Activated naive CD8-positive, alpha-beta T cell treated with anti-CD3 and anti-CD28 coated beads for 36 hours (primary cell): ENCODE results near the gene MRGPRG. TPM values are rescaled to one million over a fixed set of nuclear protein-coding genes. Genes with fewer than 3 reads are reported as not detected.
"Not testable (repeated sequence)": the region's sequence is repeated elsewhere in the genome, so short reads cannot be mapped to it uniquely, and the experiment has no call there.

ENCODE experiments used
- DNase-seq: peaks from one replicate; pipeline ENCODE4 v3.0.0; 2021
- H3K27ac Mint-ChIP-seq: one replicate; pipeline ENCODE4 v1.8.0; 2022; ENCODE audit warnings: mild to moderate bottlenecking, moderate library complexity, mixed read lengths
- H3K27me3 Mint-ChIP-seq: one replicate; pipeline ENCODE4 v1.8.0; 2022; ENCODE audit warnings: mild to moderate bottlenecking, mixed read lengths
- H3K36me3 Mint-ChIP-seq: one replicate; pipeline ENCODE4 v1.8.0; 2021; ENCODE audit warnings: mild to moderate bottlenecking, mixed read lengths
- H3K4me1 Mint-ChIP-seq: one replicate; pipeline ENCODE4 v1.8.0; 2021; ENCODE audit warnings: mixed read lengths
- H3K4me3 Mint-ChIP-seq: one replicate; pipeline ENCODE4 v1.8.0; 2022; ENCODE audit warnings: mild to moderate bottlenecking, moderate library complexity, mixed read lengths
- H3K9me3 Mint-ChIP-seq: one replicate; pipeline ENCODE4 v1.8.0; 2022; ENCODE audit warnings: mixed read lengths
- total RNA-seq, 2 experiments: library from RNA; stranded (reverse); gene quantifications; one replicate each; pipeline ENCODE4 v1.2.3, GENCODE V29; 2021

Gene MRGPRG
- total RNA-seq, 2 experiments from 2014 or later, result not detected

GRCh38 chr11:3182462-3182852, 36.2 kb downstream of the MRGPRG start:
- H3K27me3 Mint-ChIP-seq, result no peaks in the 10 kb centered on the region
- no peaks in the 10 kb centered on the region for H3K36me3 Mint-ChIP-seq
- H3K4me3 Mint-ChIP-seq, result no peak overlapping the region
- no peak overlapping the region for H3K27ac Mint-ChIP-seq
- peaks cover 2% of the 10 kb centered on the region for H3K9me3 Mint-ChIP-seq
- DNase-seq, result no peak
- no peaks in the 10 kb centered on the region for H3K4me1 Mint-ChIP-seq

GRCh38 chr11:3181725-3182461, 36.7 kb downstream of the MRGPRG start:
- Mint-ChIP-seq H3K36me3 (no peaks in the 10 kb centered on the region), H3K4me3 (no peak overlapping the region), H3K27ac (no peak overlapping the region), H3K27me3 (no peaks in the 10 kb centered on the region), H3K9me3 (peaks cover 2% of the 10 kb centered on the region), H3K4me1 (no peaks in the 10 kb centered on the region)
- DNase-seq, result no peak

- Mint-ChIP-seq H3K4me1 (no peaks in the 10 kb centered on the region), H3K27me3 (no peaks in the 10 kb centered on the region), H3K36me3 (no peaks in the 10 kb centered on the region), H3K9me3 (peaks cover 7% of the 10 kb centered on the region), H3K27ac (no peak overlapping the region), H3K4me3 (no peak overlapping the region)
- DNase-seq, result no peak
Observed at GRCh38 chr11:3180869-3181268, 37.7 kb downstream of the MRGPRG start.

- Mint-ChIP-seq H3K4me1 (no peaks in the 10 kb centered on the region), H3K27me3 (no peaks in the 10 kb centered on the region), H3K27ac (no peak overlapping the region), H3K36me3 (no peaks in the 10 kb centered on the region), H3K9me3 (peaks cover 10% of the 10 kb centered on the region), H3K4me3 (no peak overlapping the region)
- no peak for DNase-seq
Observed at GRCh38 chr11:3178349-3178748, 40.3 kb downstream of the MRGPRG start.

GRCh38 chr11:3177931-3178330, 40.7 kb downstream of the MRGPRG start:
- no peaks in the 10 kb centered on the region for H3K27me3 Mint-ChIP-seq
- peaks cover 10% of the 10 kb centered on the region for H3K9me3 Mint-ChIP-seq
- H3K4me3 Mint-ChIP-seq, result no peak overlapping the region
- no peaks in the 10 kb centered on the region for H3K4me1 Mint-ChIP-seq
- no peaks in the 10 kb centered on the region for H3K36me3 Mint-ChIP-seq
- H3K27ac Mint-ChIP-seq, result no peak overlapping the region
- DNase-seq, result no peak

GRCh38 chr11:3176487-3176886, 42.1 kb downstream of the MRGPRG start:
- H3K36me3 Mint-ChIP-seq, result no peaks in the 10 kb centered on the region
- no peaks in the 10 kb centered on the region for H3K27me3 Mint-ChIP-seq
- H3K4me1 Mint-ChIP-seq, result peaks cover 7% of the 10 kb centered on the region
- peaks cover 10% of the 10 kb centered on the region for H3K9me3 Mint-ChIP-seq
- no peak overlapping the region for H3K4me3 Mint-ChIP-seq
- H3K27ac Mint-ChIP-seq, result no peak overlapping the region
- no peak for DNase-seq

- Mint-ChIP-seq H3K4me3 (no peak overlapping the region), H3K9me3 (peaks cover 10% of the 10 kb centered on the region), H3K4me1 (peaks cover 8% of the 10 kb centered on the region), H3K27me3 (no peaks in the 10 kb centered on the region), H3K36me3 (no peaks in the 10 kb centered on the region), H3K27ac (no peak overlapping the region)
- no peak for DNase-seq
Observed at GRCh38 chr11:3175194-3175593, 43.4 kb downstream of the MRGPRG start.

GRCh38 chr11:3174387-3174786, 44.2 kb downstream of the MRGPRG start:
- H3K27me3 Mint-ChIP-seq, result no peaks in the 10 kb centered on the region

GRCh38 chr11:3173795-3174194, 44.8 kb downstream of the MRGPRG start:
- no peaks in the 10 kb centered on the region for H3K36me3 Mint-ChIP-seq
- no peak overlapping the region for H3K4me3 Mint-ChIP-seq
- H3K9me3 Mint-ChIP-seq, result peaks cover 9% of the 10 kb centered on the region
- DNase-seq, result no peak
- no peak overlapping the region for H3K27ac Mint-ChIP-seq
- peaks cover 19% of the 10 kb centered on the region for H3K4me1 Mint-ChIP-seq
- no peaks in the 10 kb centered on the region for H3K27me3 Mint-ChIP-seq

More at GRCh38 chr11:3174387-3174786, 44.2 kb downstream of the MRGPRG start:
- Mint-ChIP-seq H3K9me3 (peaks cover 9% of the 10 kb centered on the region), H3K4me1 (peaks cover 14% of the 10 kb centered on the region), H3K27ac (no peak overlapping the region), H3K4me3 (no peak overlapping the region), H3K36me3 (no peaks in the 10 kb centered on the region)
- no peak for DNase-seq

GRCh38 chr11:3171931-3172560, 46.6 kb downstream of the MRGPRG start:
- peaks cover 19% of the 10 kb centered on the region for H3K4me1 Mint-ChIP-seq
- no peaks in the 10 kb centered on the region for H3K36me3 Mint-ChIP-seq
- DNase-seq, result no peak
- H3K27ac Mint-ChIP-seq, result no peak overlapping the region
- H3K9me3 Mint-ChIP-seq, result peaks cover 9% of the 10 kb centered on the region
- no peaks in the 10 kb centered on the region for H3K27me3 Mint-ChIP-seq
- H3K4me3 Mint-ChIP-seq, result no peak overlapping the region

- no peak for DNase-seq
- peaks cover 19% of the 10 kb centered on the region for H3K4me1 Mint-ChIP-seq
- no peaks in the 10 kb centered on the region for H3K36me3 Mint-ChIP-seq
- no peak overlapping the region for H3K27ac Mint-ChIP-seq
- H3K27me3 Mint-ChIP-seq, result no peaks in the 10 kb centered on the region
- H3K4me3 Mint-ChIP-seq, result no peak overlapping the region
- peaks cover 4% of the 10 kb centered on the region for H3K9me3 Mint-ChIP-seq
Observed at GRCh38 chr11:3170756-3171650, 47.6 kb downstream of the MRGPRG start.

GRCh38 chr11:3170044-3170755, 48.4 kb downstream of the MRGPRG start:
- no peaks in the 10 kb centered on the region for H3K9me3 Mint-ChIP-seq
- peak overlapping the region; percentile 64 for H3K4me3 Mint-ChIP-seq
- H3K36me3 Mint-ChIP-seq, result no peaks in the 10 kb centered on the region
- peaks cover 24% of the 10 kb centered on the region for H3K4me1 Mint-ChIP-seq
- H3K27me3 Mint-ChIP-seq, result peaks cover 5% of the 10 kb centered on the region
- no peak for DNase-seq
- H3K27ac Mint-ChIP-seq, result peak overlapping the region; percentile 3

- peak; percentile 58 for DNase-seq
- H3K27ac Mint-ChIP-seq, result peak overlapping the region; percentile 3
- H3K27me3 Mint-ChIP-seq, result peaks cover 5% of the 10 kb centered on the region
- peaks cover 24% of the 10 kb centered on the region for H3K4me1 Mint-ChIP-seq
- no peaks in the 10 kb centered on the region for H3K9me3 Mint-ChIP-seq
- no peaks in the 10 kb centered on the region for H3K36me3 Mint-ChIP-seq
- peak overlapping the region; percentile 64 for H3K4me3 Mint-ChIP-seq
Observed at GRCh38 chr11:3169255-3170043, 49.2 kb downstream of the MRGPRG start.

GRCh38 chr11:3168742-3169254, 49.8 kb downstream of the MRGPRG start:
- H3K27me3 Mint-ChIP-seq, H3K4me3 Mint-ChIP-seq, H3K9me3 Mint-ChIP-seq, H3K36me3 Mint-ChIP-seq, DNase-seq, H3K27ac Mint-ChIP-seq: not testable (repeated sequence)
- H3K4me1 Mint-ChIP-seq, result peaks cover 26% of the 10 kb centered on the region
